Activated naive CD4-positive, alpha-beta T cell treated with anti-CD3 and anti-CD28 coated beads, Interleukin-2, amount 10 ng/mL, durations not matched to agents 7 days and 5 days (primary cell): ENCODE data around the gene CERK.
A peak's percentile ranks its signal among the peaks of the same experiment; 100 is the strongest.
"Not testable (repeated sequence)": the region's sequence is repeated elsewhere in the genome, so short reads cannot be mapped to it uniquely, and the experiment has no call there.

Experiments
- CTCF ChIA-PET: fragments of 350-600 bp; sonication (Branson Sonifier 250); formaldehyde crosslinking; loops from one replicate; lab custom pipeline; 2021; ENCODE audit warnings: antibody characterized with exemption; lab: Charles Lee
- DNase-seq: peaks from one replicate; pipeline ENCODE4 v3.0.0-alpha.2; 2020
- H3K27ac Mint-ChIP-seq: one replicate; pipeline ENCODE4 v1.8.0; 2021; ENCODE audit warnings: mild to moderate bottlenecking, moderate library complexity, mixed read lengths
- H3K27me3 Mint-ChIP-seq: one replicate; pipeline ENCODE4 v1.8.0; 2021; ENCODE audit warnings: mild to moderate bottlenecking, mixed read lengths
- H3K36me3 Mint-ChIP-seq: one replicate; pipeline ENCODE4 v1.8.0; 2021; ENCODE audit warnings: mixed read lengths
- H3K4me1 Mint-ChIP-seq: one replicate; pipeline ENCODE4 v1.8.0; 2021; ENCODE audit warnings: mixed read lengths
- H3K4me3 Mint-ChIP-seq: one replicate; pipeline ENCODE4 v1.8.0; 2021; ENCODE audit warnings: mild to moderate bottlenecking, moderate library complexity, mixed read lengths
- H3K9me3 Mint-ChIP-seq: one replicate; pipeline ENCODE4 v1.8.0; 2021; ENCODE audit warnings: mixed read lengths

CERK gene

DNA sequence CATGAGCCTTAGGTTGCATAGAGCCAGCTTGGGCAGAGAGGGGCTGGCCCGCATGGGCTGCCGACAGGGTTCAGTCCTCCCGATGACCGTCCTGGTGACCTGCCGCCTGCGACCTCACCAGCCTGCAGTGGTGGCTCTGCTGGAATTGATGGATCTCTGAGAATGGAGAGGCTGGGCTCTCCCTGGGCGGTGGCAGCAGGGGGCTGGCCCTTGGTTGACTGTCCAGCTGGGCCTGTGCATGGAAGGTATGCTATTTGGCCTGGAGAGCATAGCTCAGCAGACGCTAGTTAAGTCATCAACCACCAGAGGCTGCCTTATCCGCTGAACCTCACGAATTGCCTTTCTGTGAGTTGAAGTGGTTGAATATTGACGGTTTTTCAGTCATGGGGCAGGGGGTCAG lies 98.2 kb downstream of the CERK start:
- H3K4me3 Mint-ChIP-seq = no peak overlapping the region
- CTCF ChIA-PET = no interaction called here
- peaks cover 3% of the 10 kb centered on the region for H3K9me3 Mint-ChIP-seq
- peaks cover 6% of the 10 kb centered on the region for H3K36me3 Mint-ChIP-seq
- no peak for DNase-seq
- no peak overlapping the region for H3K27ac Mint-ChIP-seq
- H3K27me3 Mint-ChIP-seq = no peaks in the 10 kb centered on the region
- peaks cover 2% of the 10 kb centered on the region for H3K4me1 Mint-ChIP-seq

DNA sequence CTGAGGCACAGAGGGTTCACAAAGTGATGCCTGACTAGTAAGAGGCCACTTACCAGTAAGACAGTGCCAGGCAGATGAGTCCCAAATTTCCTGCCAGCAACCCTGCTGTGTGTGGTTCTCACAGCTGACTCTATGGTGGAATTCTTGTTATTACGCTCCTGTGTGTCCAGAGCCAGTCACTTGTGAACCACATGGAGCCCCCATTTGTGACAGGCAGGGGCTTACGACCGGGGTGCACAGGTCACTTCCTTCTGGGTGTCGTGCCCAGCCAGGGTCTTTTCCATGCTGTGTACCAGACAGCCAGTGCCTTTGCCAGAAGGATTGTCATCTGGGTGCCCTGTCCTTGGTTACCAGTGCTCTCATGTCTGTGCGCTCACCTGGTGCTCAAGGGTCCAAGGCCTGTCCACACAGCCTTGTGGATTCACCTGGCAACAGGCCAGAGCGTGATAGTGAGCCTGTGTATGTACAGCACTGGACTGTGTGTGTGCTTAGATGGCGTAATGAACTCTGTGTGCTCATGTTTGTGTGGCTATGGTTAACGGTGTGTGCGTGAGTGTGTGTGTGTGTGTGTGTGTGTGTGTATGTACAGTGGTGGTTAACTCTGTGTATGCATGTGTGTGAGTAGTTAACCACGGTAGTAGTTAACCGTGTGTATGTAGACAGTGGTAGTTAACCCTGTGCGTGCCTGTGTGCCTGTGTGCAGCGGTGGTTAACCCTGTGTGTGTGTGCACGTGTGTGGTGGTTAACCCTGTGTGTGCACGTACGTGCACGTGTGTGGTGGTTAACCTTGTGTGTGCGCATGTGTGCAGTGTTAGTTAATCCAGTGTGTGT lies 99.2 kb downstream of the CERK start:
- DNase-seq = no peak
- no peak overlapping the region for H3K27ac Mint-ChIP-seq
- no peaks in the 10 kb centered on the region for H3K27me3 Mint-ChIP-seq
- CTCF ChIA-PET = no interaction called here
- no peak overlapping the region for H3K4me3 Mint-ChIP-seq
- H3K9me3 Mint-ChIP-seq = peaks cover 3% of the 10 kb centered on the region
- H3K4me1 Mint-ChIP-seq = peaks cover 3% of the 10 kb centered on the region
- H3K36me3 Mint-ChIP-seq = peaks cover 4% of the 10 kb centered on the region

DNA sequence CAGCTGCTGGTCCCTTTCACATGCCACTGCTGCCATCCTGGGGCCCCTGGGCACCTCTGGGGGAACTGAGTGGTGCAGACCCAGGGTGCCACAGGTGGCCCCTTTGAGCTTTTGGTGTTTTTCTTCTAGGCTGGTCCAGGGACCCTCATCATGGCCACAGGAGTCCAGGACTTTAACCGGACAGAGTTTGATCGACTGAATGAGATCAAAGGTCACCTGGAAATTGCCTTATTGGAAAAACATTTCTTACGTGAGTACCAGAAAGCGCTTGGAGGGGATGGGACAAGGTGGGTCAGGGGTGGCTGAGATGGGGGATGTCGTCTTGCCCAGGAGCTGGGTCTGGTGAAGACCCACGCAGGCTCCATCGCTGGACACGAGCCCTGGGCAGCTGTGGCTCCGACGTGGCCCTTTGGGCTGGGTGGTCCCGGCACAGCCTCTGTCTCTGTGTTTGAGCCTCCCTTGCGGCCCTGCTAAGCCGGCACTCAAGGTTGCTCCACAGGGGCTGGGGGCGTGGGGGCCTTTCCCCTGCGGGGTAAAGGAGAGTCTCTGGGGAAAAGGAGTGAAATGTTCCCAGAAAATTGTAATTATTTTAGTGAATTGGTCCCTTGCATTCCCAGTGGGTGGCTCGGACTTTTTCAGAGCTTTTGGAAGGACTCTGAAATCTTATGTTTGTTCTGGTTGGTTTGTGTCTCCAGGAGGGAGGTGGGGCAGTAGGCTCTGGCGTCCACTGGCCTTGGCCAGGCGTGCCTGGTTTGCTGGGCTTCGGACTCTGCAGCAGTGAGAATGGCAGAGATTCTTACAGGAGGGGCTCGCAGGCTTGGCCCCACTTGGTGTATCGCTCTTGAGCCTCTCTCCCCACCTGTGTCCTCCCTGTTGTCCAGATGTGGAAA lies 100.1 kb downstream of the CERK start:
- no peak overlapping the region for H3K4me3 Mint-ChIP-seq
- H3K27ac Mint-ChIP-seq = no peak overlapping the region
- peaks cover 3% of the 10 kb centered on the region for H3K4me1 Mint-ChIP-seq
- no peaks in the 10 kb centered on the region for H3K9me3 Mint-ChIP-seq
- no peak for DNase-seq
- no peaks in the 10 kb centered on the region for H3K36me3 Mint-ChIP-seq
- H3K27me3 Mint-ChIP-seq = no peaks in the 10 kb centered on the region
- CTCF ChIA-PET = no interaction called here

DNA sequence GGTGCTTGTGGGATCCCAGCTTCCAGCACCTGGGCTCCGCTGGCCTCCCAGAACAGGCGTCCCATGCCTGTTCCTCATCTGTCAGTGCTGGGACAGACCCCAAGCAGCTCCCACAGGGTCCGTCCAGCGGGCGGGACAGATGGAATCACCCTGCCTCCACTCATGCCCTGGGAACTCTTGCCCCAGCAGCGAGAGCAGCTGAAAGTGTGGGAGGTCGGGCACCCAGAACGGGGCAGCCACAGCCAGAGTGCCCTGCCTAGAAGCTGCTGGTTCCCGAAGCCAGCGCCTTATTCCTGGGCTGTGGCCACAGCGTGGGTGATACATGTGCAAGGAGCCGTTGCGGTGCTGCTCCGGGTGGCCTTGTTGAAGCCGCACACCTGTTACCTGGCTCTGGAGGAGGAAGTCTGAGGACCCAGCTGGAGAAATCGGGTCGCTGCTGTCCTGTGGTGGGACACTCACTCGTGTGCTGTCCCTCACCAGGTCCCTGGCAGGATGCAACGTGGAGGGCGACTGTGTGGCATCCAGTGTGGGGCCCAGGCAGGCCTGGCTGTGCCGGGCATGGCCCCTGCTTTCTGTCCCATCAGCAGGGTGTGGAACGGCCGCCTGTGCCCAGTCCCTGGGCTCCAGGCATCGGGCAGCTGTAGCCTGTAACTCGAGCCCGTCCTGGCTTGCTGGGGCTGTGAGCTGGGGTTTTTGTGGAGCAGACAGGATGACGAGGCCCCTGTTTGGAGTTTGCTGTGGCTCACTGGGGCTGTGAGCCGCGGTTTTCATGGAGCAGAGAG lies 101.6 kb downstream of the CERK start:
- no peaks in the 10 kb centered on the region for H3K9me3 Mint-ChIP-seq
- CTCF ChIA-PET = interaction anchor here (1.9 kb wide), 1 partner anchor 73 kb away, joined by 6 read pairs; no protein-coding TSS in a partner anchor
- H3K4me3 Mint-ChIP-seq = no peak overlapping the region
- H3K36me3 Mint-ChIP-seq = no peaks in the 10 kb centered on the region
- no peak overlapping the region for H3K27ac Mint-ChIP-seq
- DNase-seq = no peak
- no peaks in the 10 kb centered on the region for H3K27me3 Mint-ChIP-seq
- peaks cover 3% of the 10 kb centered on the region for H3K4me1 Mint-ChIP-seq

DNA sequence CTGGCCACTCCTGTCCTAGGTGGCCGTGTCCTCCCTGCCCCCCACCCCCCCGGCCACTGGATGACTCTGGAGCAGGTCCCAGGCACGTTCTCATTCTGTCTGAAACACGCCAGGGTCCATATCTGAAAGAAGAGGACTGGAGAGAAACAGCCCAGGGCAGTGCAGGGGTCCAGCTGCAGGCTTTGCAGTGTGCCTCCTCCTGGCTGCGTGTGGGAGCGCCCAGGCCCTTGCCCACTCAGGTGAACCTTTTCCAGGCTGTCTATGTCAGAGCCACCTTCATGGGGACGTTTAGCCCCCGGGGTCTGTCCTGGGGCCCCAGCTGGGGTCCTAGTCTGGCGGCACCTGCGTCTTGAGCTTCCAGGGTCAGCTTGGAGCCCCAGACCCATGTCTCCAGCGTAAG lies 102.3 kb downstream of the CERK start:
- Mint-ChIP-seq H3K27me3 (no peaks in the 10 kb centered on the region), H3K4me1 (peaks cover 3% of the 10 kb centered on the region), H3K36me3 (peaks cover 2% of the 10 kb centered on the region), H3K9me3 (no peaks in the 10 kb centered on the region), H3K4me3 (no peak overlapping the region), H3K27ac (no peak overlapping the region)
- CTCF ChIA-PET = interaction anchor here (1.9 kb wide), 1 partner anchor 72 kb away, joined by 6 read pairs; no protein-coding TSS in a partner anchor
- DNase-seq = peak; percentile 35

DNA sequence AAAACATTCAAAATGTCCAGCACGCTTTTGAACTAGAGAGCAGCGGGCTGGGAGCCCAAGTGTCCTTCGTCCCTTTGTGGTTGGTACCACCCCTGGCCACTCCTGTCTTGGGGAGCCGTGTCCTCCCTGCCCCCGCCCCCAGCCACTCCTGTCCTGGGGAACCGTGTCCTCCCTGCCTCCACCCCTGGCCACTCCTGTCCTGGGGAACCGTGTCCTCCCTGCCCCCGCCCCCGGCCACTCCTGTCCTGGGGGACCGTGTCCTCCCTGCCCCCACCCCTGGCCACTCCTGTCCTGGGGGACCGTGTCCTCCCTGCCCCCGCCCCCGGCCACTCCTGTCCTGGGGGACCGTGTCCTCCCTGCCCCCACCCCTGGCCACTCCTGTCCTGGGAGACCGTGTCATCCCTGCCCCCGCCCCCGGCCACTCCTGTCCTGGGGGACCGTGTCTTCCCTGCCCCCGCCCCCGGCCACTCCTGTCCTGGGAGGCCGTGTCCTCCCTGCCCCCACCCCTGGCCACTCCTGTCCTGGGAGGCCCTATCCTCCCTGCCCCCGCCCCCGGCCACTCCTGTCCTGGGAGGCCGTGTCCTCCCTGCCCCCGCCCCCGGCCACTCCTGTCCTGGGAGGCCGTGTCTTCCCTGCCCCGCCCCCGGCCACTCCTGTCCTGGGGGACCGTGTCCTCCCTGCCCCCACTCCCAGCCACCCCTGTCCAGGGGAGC lies 102.9 kb downstream of the CERK start:
- CTCF ChIA-PET = interaction anchor here (1.9 kb wide), 1 partner anchor 71 kb away, joined by 6 read pairs; no protein-coding TSS in a partner anchor
- not testable (repeated sequence) for H3K9me3 Mint-ChIP-seq, H3K27ac Mint-ChIP-seq, H3K36me3 Mint-ChIP-seq, H3K4me1 Mint-ChIP-seq, DNase-seq, H3K4me3 Mint-ChIP-seq, H3K27me3 Mint-ChIP-seq
